ENCODE data around the gene HSPA1L.
"Not testable (repeated sequence)": the region's sequence is repeated elsewhere in the genome, so short reads cannot be mapped to it uniquely, and the experiment has no call there.

DNA sequence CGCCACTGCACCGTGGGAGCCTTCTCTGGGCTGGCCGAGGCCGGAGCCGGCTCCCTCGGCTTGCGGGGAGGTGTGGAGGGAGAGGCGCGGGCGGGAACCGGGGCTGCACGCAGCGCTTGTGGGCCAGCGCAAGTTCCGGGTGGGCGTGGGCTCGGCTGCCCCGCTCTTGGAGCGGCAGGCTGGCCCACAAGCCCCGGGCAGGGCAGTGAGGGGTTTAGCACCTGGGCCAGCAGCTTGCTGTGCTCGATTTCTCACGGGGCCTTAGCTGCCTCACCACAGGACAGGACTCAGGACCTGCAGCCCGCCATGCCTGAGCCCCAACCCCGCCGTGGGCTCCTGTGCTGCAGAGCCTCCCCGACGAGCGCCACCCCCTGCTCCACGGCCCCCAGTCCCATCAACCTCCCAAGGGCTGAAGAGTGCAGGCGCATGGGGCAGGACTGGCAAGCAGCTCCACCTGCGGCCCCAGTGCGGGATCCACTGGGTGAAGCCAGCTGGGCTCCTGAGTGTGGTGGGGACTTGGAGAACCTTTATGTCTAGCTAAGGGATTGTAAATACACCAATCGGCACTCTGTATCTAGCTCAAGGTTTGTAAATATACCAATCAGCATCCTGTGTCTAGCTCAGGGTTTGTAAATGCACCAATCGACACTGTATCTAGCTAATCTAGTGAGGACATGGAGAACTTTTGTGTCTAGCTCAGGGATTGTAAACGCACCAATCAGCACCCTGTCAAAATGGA lies 37.1 kb upstream of the HSPA1L start:
- TF ChIP-seq, protein P1, sequence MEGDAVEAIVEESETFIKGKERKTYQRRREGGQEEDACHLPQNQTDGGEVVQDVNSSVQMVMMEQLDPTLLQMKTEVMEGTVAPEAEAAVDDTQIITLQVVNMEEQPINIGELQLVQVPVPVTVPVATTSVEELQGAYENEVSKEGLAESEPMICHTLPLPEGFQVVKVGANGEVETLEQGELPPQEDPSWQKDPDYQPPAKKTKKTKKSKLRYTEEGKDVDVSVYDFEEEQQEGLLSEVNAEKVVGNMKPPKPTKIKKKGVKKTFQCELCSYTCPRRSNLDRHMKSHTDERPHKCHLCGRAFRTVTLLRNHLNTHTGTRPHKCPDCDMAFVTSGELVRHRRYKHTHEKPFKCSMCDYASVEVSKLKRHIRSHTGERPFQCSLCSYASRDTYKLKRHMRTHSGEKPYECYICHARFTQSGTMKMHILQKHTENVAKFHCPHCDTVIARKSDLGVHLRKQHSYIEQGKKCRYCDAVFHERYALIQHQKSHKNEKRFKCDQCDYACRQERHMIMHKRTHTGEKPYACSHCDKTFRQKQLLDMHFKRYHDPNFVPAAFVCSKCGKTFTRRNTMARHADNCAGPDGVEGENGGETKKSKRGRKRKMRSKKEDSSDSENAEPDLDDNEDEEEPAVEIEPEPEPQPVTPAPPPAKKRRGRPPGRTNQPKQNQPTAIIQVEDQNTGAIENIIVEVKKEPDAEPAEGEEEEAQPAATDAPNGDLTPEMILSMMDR (conservative IDR thresholded peaks at IDR 0.05; ENCODE audit: low read length): not testable (repeated sequence)
- not testable (repeated sequence) for TF ChIP-seq EZH2phosphoT487 (IDR thresholded peaks at IDR 0.05; ENCODE audit: borderline replicate concordance)
